Measurements from ENCODE around the gene SORCS2.

DNA sequence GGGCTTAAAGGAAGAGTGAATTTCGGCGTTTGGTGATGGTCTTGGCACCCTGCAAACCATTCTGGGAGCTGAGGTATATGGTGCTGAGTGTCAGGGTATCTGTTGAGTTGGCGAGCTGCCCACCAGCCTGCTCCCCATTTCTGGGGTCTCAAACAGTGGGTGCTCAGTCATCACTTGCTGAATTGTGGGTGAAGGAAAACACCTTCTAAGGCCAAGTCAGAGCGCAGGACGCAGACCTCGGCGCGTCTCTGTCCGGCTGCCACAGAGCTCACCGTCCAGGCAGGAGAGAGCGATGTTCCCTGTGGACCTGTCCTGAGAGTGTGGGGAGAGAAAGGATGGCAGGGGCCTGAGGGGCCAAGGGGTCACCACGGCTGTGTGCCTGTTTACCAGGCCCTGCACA, 111.2 kb downstream of the SORCS2 start:
- TF ChIP-seq POLR2A (IDR thresholded peaks at IDR 0.05), result no peak
- TF ChIP-seq, protein P1, sequence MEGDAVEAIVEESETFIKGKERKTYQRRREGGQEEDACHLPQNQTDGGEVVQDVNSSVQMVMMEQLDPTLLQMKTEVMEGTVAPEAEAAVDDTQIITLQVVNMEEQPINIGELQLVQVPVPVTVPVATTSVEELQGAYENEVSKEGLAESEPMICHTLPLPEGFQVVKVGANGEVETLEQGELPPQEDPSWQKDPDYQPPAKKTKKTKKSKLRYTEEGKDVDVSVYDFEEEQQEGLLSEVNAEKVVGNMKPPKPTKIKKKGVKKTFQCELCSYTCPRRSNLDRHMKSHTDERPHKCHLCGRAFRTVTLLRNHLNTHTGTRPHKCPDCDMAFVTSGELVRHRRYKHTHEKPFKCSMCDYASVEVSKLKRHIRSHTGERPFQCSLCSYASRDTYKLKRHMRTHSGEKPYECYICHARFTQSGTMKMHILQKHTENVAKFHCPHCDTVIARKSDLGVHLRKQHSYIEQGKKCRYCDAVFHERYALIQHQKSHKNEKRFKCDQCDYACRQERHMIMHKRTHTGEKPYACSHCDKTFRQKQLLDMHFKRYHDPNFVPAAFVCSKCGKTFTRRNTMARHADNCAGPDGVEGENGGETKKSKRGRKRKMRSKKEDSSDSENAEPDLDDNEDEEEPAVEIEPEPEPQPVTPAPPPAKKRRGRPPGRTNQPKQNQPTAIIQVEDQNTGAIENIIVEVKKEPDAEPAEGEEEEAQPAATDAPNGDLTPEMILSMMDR (IDR thresholded peaks at IDR 0.05), result no peak
- TF ChIP-seq POLR2AphosphoS5 (IDR thresholded peaks at IDR 0.05), result no peak

All from breast epithelium (tissue), 3 donors.